Right ventricle myocardium superior (tissue), 1 donor: ENCODE results near the gene SLC4A4. TPM values are rescaled to one million over a fixed set of nuclear protein-coding genes. Genes with fewer than 3 reads are reported as not detected.

Experiments used
- ATAC-seq: fragments of 200-7000 bp; cut with Tn5 transposase; one replicate; pipeline ENCODE4 v1.9.1; 2020; ENCODE audit warnings: mild to moderate bottlenecking; ENCODE audit not compliant: poor library complexity
- DNase-seq: peaks from one replicate; pipeline ENCODE4 v3.0.0-alpha.2; 2020
- intact Hi-C: fragments of 100-400 bp; cut with DNase I; formaldehyde crosslinking; loops from one replicate; pipeline ENCODE4 v1.11.2; 2022
- total RNA-seq: library from RNA; stranded (reverse); fragmentation: NEBNext Ultra II Directional; extraction: Animal tissue kit (Norgen Biotek cat#: 25700); gene quantifications from one replicate; pipeline ENCODE4 v1.2.1, GENCODE V29; 2021
- donor health status: DM: no; HTN: yes; CAD: no; lungs with severe emphysema.

SLC4A4 gene
- total RNA-seq, 1 donor from 2014 or later: 21.2 TPM

GRCh38 chr4:71558248-71558647 is 219.4 kb downstream of the SLC4A4 start:
- DNase-seq: no peak
- ATAC-seq: no peak
- intact Hi-C loops: no loop called here

- intact Hi-C loops: no loop called here
- no peak for ATAC-seq
- DNase-seq: no peak
These were observed 221.2 kb downstream of the SLC4A4 start for GRCh38 chr4:71559957-71560571.

GRCh38 chr4:71564775-71565174 is 226.0 kb downstream of the SLC4A4 start:
- DNase-seq: no peak
- intact Hi-C loops: no loop called here
- ATAC-seq: no peak

- intact Hi-C loops: no loop called here
- no peak for DNase-seq
- no peak for ATAC-seq
These were observed 228.0 kb downstream of the SLC4A4 start for GRCh38 chr4:71566856-71567255.

GRCh38 chr4:71568131-71568530 is 229.3 kb downstream of the SLC4A4 start:
- no peak for ATAC-seq
- no peak for DNase-seq
- intact Hi-C loops: no loop called here

- no peak for ATAC-seq
- intact Hi-C loops: no loop called here
- DNase-seq: no peak
These were observed 231.7 kb downstream of the SLC4A4 start for GRCh38 chr4:71570492-71570891.

GRCh38 chr4:71571346-71571745 is 232.5 kb downstream of the SLC4A4 start:
- intact Hi-C loops: no loop called here
- ATAC-seq (no peak), DNase-seq (no peak)

- DNase-seq: no peak
- intact Hi-C loops: no loop called here
- ATAC-seq: no peak
These were observed 245.2 kb downstream of the SLC4A4 start for GRCh38 chr4:71583971-71584370.

- DNase-seq: no peak
- ATAC-seq: no peak
- intact Hi-C loops: no loop called here
These were observed 245.8 kb downstream of the SLC4A4 start for GRCh38 chr4:71584585-71584984.

GRCh38 chr4:71586087-71586763 is 247.4 kb downstream of the SLC4A4 start:
- ATAC-seq (no peak), DNase-seq (no peak)
- intact Hi-C loops: no loop called here

GRCh38 chr4:71587995-71588394 is 249.2 kb downstream of the SLC4A4 start:
- ATAC-seq: no peak
- intact Hi-C loops: no loop called here
- DNase-seq: no peak

GRCh38 chr4:71592793-71593192 is 254.0 kb downstream of the SLC4A4 start:
- intact Hi-C loops: no loop called here
- DNase-seq (no peak), ATAC-seq (no peak)

- DNase-seq (no peak), ATAC-seq (no peak)
- intact Hi-C loops: no loop called here
These were observed 254.5 kb downstream of the SLC4A4 start for GRCh38 chr4:71593311-71593710.

GRCh38 chr4:71595576-71596108 is 256.8 kb downstream of the SLC4A4 start:
- ATAC-seq (no peak), DNase-seq (no peak)
- intact Hi-C loops: no loop called here

- intact Hi-C loops: no loop called here
- ATAC-seq: no peak
- DNase-seq: no peak
These were observed 260.8 kb downstream of the SLC4A4 start for GRCh38 chr4:71599578-71599977.

- intact Hi-C loops: no loop called here
- DNase-seq (no peak), ATAC-seq (no peak)
These were observed 263.6 kb downstream of the SLC4A4 start for GRCh38 chr4:71602289-71602900.

- intact Hi-C loops: no loop called here
- DNase-seq (no peak), ATAC-seq (no peak)
These were observed 266.0 kb downstream of the SLC4A4 start for GRCh38 chr4:71604785-71605184.

GRCh38 chr4:71607109-71607508 is 268.3 kb downstream of the SLC4A4 start:
- DNase-seq: no peak
- no peak for ATAC-seq
- intact Hi-C loops: no loop called here

- intact Hi-C loops: no loop called here
- DNase-seq (no peak), ATAC-seq (no peak)
These were observed 269.2 kb downstream of the SLC4A4 start for GRCh38 chr4:71607780-71608677.
